HepG2 (cell line): ENCODE data around the gene FGF1. TPM values are rescaled to one million over a fixed set of nuclear protein-coding genes. Genes with fewer than 3 reads are reported as not detected.

ENCODE experiments used
- ATAC-seq: fragments of 200-7000 bp; cut with Tn5 transposase; 3 replicates; pipeline ENCODE4 v1.9.1; 2020; ENCODE audit warnings: mild to moderate bottlenecking, moderate library complexity
- BruUV-seq: library from RNA; stranded (reverse); fragments of 400-500 nt; replicated peaks from 2 replicates; lab custom pipeline; 2021; lab: Mats Ljungman, UMichigan
- CTCF ChIA-PET: fragments of 300-600 bp; formaldehyde crosslinking; extraction: SDS; loops from one replicate; lab custom pipeline; 2021; ENCODE audit warnings: low total read pairs, inconsistent platforms, low intra/inter-chr PET ratio; lab: Yijun Ruan, JAX
- POLR2A ChIA-PET: fragments of 350-600 bp; sonication (Branson Sonifier 250); formaldehyde crosslinking; loops from one replicate; lab custom pipeline; 2020; ENCODE audit warnings: antibody characterized with exemption, inconsistent platforms; lab: Yijun Ruan, JAX
- DNase-seq: peaks from one replicate; pipeline ENCODE4 v3.0.0-alpha.2; 2015; ENCODE audit warnings: low spot score
- FAIRE-seq: peaks from 3 replicates; lab custom pipeline; 2011; peaks lifted over from hg19 to GRCh38; lab: Jason Lieb, UNC
- H2AFZ ChIP-seq: one replicate; pipeline ENCODE4 v1.6.1; 2011; ENCODE audit warnings: low read length, inconsistent platforms
- H3K27ac ChIP-seq: fragments of 300-600 bp; 3 replicates; pipeline ENCODE4 v1.8.0; 2011; ENCODE audit warnings: mixed run types, mild to moderate bottlenecking, mixed read lengths, low read length, inconsistent platforms; ENCODE audit not compliant: insufficient read depth; ENCODE audit errors: extremely low read length
- H3K27me3 ChIP-seq, 2 experiments: fragments of 200-600 bp in 1 of 2; 2 replicates in 1 of 2; 3 replicates in 1 of 2; pipeline versions ENCODE4 v1.6.0 to v1.8.0; 2011; ENCODE audit warnings: low read length in 2 of 2, mild to moderate bottlenecking in 2 of 2, moderate library complexity in 2 of 2, inconsistent platforms in 1 of 2; ENCODE audit not compliant: insufficient read depth in 2 of 2, control insufficient read depth in 1 of 2
- H3K36me3 ChIP-seq, 2 experiments: fragments of 200-600 bp in 1 of 2; replicated peaks in 1 of 2; 2 replicates in 1 of 2; 3 replicates in 1 of 2; pipeline versions ENCODE4 v1.5.1 to v1.8.0; 2011; ENCODE audit warnings: low read length in 2 of 2, inconsistent platforms in 1 of 2; ENCODE audit not compliant: insufficient read depth in 2 of 2, control insufficient read depth in 1 of 2
- H3K4me1 ChIP-seq: 2 replicates; pipeline ENCODE4 v1.5.1; 2012; ENCODE audit warnings: low read length, inconsistent platforms; ENCODE audit not compliant: insufficient read depth
- H3K4me2 ChIP-seq: 2 replicates; pipeline ENCODE4 v1.6.0; 2011; ENCODE audit warnings: low read depth, low read length, inconsistent platforms
- H3K4me3 ChIP-seq, 3 experiments: fragments of 200-600 bp in 1 of 3; sonication (generic), shearing (Covaris generic) in 1 of 3; replicated peaks in 1 of 3; 2 replicates each; pipeline ENCODE4 v1.5.1; 2011 to 2016; ENCODE audit warnings: low read length in 3 of 3, inconsistent platforms in 2 of 3, low read depth in 2 of 3, mild to moderate bottlenecking in 2 of 3, control low read depth in 1 of 3, mixed read lengths in 1 of 3; ENCODE audit not compliant: insufficient read depth in 1 of 3
- H3K79me2 ChIP-seq: one replicate; pipeline ENCODE4 v1.6.1; 2011; ENCODE audit warnings: low read length, inconsistent platforms; ENCODE audit not compliant: insufficient read depth
- H3K9ac ChIP-seq: 2 replicates; pipeline ENCODE4 v1.6.0; 2011; ENCODE audit warnings: mild to moderate bottlenecking, low read depth, low read length, inconsistent platforms; ENCODE audit not compliant: insufficient read depth
- H3K9me3 ChIP-seq: 2 replicates; pipeline ENCODE4 v1.5.1; 2012; ENCODE audit warnings: mild to moderate bottlenecking, low read length
- H4K20me1 ChIP-seq: 2 replicates; pipeline ENCODE4 v1.6.0; 2011; ENCODE audit warnings: inconsistent platforms, mild to moderate bottlenecking, low read length, moderate library complexity; ENCODE audit not compliant: insufficient read depth
- CBX1 ChIP-seq: IDR thresholded peaks from one replicate; pipeline ENCODE4 v1.6.1; 2016; ENCODE audit warnings: antibody characterized with exemption, low read depth
- KLF6 ChIP-seq: IDR thresholded peaks from 2 replicates; pipeline ENCODE4 v1.8.0; 2016; ENCODE audit warnings: missing biosample characterization, missing genetic modification reagents
- NFYC ChIP-seq: IDR thresholded peaks from 2 replicates; pipeline ENCODE4 v1.6.1; 2016; ENCODE audit warnings: missing genetic modification reagents, missing compliant biosample characterization
- RFXAP ChIP-seq: sonication (generic); formaldehyde crosslinking; IDR thresholded peaks from 2 replicates; pipeline ENCODE4 v1.4.0; 2020; ENCODE audit warnings: missing genetic modification reagents, borderline replicate concordance
- SP140L ChIP-seq: sonication (generic); formaldehyde crosslinking; IDR thresholded peaks from 2 replicates; pipeline ENCODE4 v1.4.0; 2020; ENCODE audit warnings: missing genetic modification reagents, borderline replicate concordance
- ZIK1 ChIP-seq: sonication (generic); formaldehyde crosslinking; IDR thresholded peaks from 2 replicates; pipeline ENCODE4 v1.5.0; 2020; ENCODE audit warnings: mild to moderate bottlenecking, low read depth, missing genetic modification reagents, borderline replicate concordance
- ZNF337 ChIP-seq: sonication (generic); formaldehyde crosslinking; IDR thresholded peaks from 2 replicates; pipeline ENCODE4 v1.5.1; 2020; ENCODE audit warnings: missing genetic modification reagents, low read depth, mild to moderate bottlenecking, borderline replicate concordance
- ZNF546 ChIP-seq: sonication (generic); formaldehyde crosslinking; conservative IDR thresholded peaks from 2 replicates; pipeline ENCODE4 v1.8.1; 2023; ENCODE audit warnings: mild to moderate bottlenecking, missing genetic modification reagents
- ZNF549 ChIP-seq: sonication (generic); formaldehyde crosslinking; IDR thresholded peaks from 2 replicates; pipeline ENCODE4 v1.5.0; 2020; ENCODE audit warnings: missing genetic modification reagents
- WGBS: methylation state at CpG from one replicate; pipeline ENCODE4 v1.1.6; 2017; ENCODE audit warnings: low lambda C conversion rate; 5-methylcytosine and 5-hydroxymethylcytosine counted together
- in situ Hi-C: cut with HindIII; loops from 2 replicates; pipeline ENCODE4 v1.10.0; 2017; ENCODE audit warnings: low pct_unique_long_range_greater_than_20kb; ENCODE audit not compliant: extremely low pct_ligation_motif_present
- intact Hi-C: fragments of 100-400 bp; cut with micrococcal nuclease; formaldehyde crosslinking; loops from one replicate; pipeline ENCODE4 v1.10.0; 2022; ENCODE audit not compliant: unreplicated experiment
- polyA plus RNA-seq, 8 experiments: library from polyadenylated mRNA; depleted of rRNA in 3 of 8; stranded (reverse) in 7 of 8; unstranded in 1 of 8; fragments of >200 nt; fragmentation: Illumina TruSeq in 4 of 8; extraction: Trizol in 4 of 8; gene quantifications; 2 replicates each; pipeline versions ENCODE4 v1.2.1 to v1.2.3, GENCODE V29; 2011 to 2016; ENCODE audit warnings: low read depth in 4 of 8, missing spikeins in 1 of 8, mixed read lengths in 1 of 8; ENCODE audit not compliant: insufficient read depth in 1 of 8
- total RNA-seq, 5 experiments: library from RNA; depleted of rRNA; stranded (reverse); fragments of >200 nt; fragmentation: Illumina TruSeq; extraction: Trizol; gene quantifications; 2 replicates each; pipeline ENCODE4 v1.2.3, GENCODE V29; 2016; ENCODE audit warnings: low read depth in 1 of 5
- TF ChIP-seq, protein P1 (sequence below): sonication (generic); formaldehyde crosslinking; IDR thresholded peaks from 2 replicates; pipeline ENCODE4 v1.8.0; 2022; ENCODE audit warnings: low read depth, missing genetic modification reagents
- TF ChIP-seq, protein P2 (sequence below): sonication (generic); formaldehyde crosslinking; IDR thresholded peaks from 2 replicates; pipeline ENCODE4 v1.4.0; 2020; ENCODE audit warnings: mild to moderate bottlenecking, missing genetic modification reagents

Gene FGF1
- total and polyA plus RNA-seq, 2 of the 13 experiments (the other 11 are each of a cell fraction or from before 2014, with no cell fraction given): not detected

DNA sequence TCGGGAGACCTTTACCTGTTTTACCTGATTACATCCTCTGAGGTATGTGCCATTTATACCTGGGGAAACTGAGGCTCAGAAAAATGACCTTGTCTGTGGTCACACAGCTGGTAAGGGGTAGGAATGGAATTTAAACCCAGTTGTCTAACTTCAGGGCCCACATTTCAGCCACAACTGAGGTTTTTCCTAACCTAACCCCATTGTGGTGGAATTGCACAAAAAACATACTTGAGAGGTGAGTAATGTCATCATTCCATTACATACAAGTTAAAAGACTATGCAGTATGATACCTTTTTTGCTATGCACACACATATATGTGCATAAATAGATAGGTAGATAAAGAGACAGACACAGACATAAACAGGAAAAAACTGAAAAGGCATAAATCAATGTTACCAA lies 14.1 kb downstream of the FGF1 start:
- DNase-seq (no peak), ATAC-seq (no peak), FAIRE-seq (no peak)
- Histone ChIP-seq H3K9ac (no peak overlapping the region), H2AFZ (no peak overlapping the region), H3K79me2 (no peaks in the 10 kb centered on the region), H3K27ac (no peak overlapping the region), H3K27me3 (peaks cover 3 to 39% of the 10 kb centered on the region in 2 experiments; a peak in 2 of 5 replicates), H3K4me1 (peaks cover 11% of the 10 kb centered on the region), H4K20me1 (no peaks in the 10 kb centered on the region), H3K36me3 (no peaks in the 10 kb centered on the region), H3K4me3 (no peak overlapping the region), H3K4me2 (no peak overlapping the region), H3K9me3 (no peaks in the 10 kb centered on the region)
- intact Hi-C loops: no loop called here
- CTCF ChIA-PET: no interaction called here
- 9% methylated on average over 1 of the region's 1 CpG for WGBS
- in situ Hi-C loops: no loop called here
- POLR2A ChIA-PET: no interaction called here
- BruUV-seq: no TSS peak
- no peak for TF ChIP-seq CBX1
- no peak for TF ChIP-seq ZNF337 (CRISPR knock-in tag)
- no peak for TF ChIP-seq ZIK1 (CRISPR knock-in tag)
- TF ChIP-seq RFXAP (CRISPR knock-in tag): no peak
- TF ChIP-seq, protein P1, sequence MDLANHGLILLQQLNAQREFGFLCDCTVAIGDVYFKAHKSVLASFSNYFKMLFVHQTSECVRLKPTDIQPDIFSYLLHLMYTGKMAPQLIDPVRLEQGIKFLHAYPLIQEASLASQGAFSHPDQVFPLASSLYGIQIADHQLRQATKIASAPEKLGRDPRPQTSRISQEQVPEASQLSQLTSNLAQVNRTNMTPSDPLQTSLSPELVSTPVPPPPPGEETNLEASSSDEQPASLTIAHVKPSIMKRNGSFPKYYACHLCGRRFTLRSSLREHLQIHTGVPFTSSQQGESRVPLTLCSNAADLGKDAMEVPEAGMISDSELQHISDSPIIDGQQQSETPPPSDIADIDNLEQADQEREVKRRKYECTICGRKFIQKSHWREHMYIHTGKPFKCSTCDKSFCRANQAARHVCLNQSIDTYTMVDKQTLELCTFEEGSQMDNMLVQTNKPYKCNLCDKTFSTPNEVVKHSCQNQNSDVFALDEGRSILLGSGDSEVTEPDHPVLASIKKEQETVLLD (CRISPR knock-in tag): no peak
- TF ChIP-seq, protein P2, sequence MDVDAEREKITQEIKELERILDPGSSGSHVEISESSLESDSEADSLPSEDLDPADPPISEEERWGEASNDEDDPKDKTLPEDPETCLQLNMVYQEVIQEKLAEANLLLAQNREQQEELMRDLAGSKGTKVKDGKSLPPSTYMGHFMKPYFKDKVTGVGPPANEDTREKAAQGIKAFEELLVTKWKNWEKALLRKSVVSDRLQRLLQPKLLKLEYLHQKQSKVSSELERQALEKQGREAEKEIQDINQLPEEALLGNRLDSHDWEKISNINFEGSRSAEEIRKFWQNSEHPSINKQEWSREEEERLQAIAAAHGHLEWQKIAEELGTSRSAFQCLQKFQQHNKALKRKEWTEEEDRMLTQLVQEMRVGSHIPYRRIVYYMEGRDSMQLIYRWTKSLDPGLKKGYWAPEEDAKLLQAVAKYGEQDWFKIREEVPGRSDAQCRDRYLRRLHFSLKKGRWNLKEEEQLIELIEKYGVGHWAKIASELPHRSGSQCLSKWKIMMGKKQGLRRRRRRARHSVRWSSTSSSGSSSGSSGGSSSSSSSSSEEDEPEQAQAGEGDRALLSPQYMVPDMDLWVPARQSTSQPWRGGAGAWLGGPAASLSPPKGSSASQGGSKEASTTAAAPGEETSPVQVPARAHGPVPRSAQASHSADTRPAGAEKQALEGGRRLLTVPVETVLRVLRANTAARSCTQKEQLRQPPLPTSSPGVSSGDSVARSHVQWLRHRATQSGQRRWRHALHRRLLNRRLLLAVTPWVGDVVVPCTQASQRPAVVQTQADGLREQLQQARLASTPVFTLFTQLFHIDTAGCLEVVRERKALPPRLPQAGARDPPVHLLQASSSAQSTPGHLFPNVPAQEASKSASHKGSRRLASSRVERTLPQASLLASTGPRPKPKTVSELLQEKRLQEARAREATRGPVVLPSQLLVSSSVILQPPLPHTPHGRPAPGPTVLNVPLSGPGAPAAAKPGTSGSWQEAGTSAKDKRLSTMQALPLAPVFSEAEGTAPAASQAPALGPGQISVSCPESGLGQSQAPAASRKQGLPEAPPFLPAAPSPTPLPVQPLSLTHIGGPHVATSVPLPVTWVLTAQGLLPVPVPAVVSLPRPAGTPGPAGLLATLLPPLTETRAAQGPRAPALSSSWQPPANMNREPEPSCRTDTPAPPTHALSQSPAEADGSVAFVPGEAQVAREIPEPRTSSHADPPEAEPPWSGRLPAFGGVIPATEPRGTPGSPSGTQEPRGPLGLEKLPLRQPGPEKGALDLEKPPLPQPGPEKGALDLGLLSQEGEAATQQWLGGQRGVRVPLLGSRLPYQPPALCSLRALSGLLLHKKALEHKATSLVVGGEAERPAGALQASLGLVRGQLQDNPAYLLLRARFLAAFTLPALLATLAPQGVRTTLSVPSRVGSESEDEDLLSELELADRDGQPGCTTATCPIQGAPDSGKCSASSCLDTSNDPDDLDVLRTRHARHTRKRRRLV: no peak
- TF ChIP-seq NFYC (CRISPR knock-in tag): no peak
- no peak for TF ChIP-seq SP140L (CRISPR knock-in tag)
- TF ChIP-seq ZNF549 (CRISPR knock-in tag): no peak
- TF ChIP-seq ZNF546 (CRISPR knock-in tag): no peak
- no peak for TF ChIP-seq KLF6
